GM12872 (cell line): ENCODE measurements around the gene SLC17A9.

Experiments
- CTCF ChIP-seq: IDR thresholded peaks from 3 replicates; pipeline ENCODE4 v1.5.1; 2011; ENCODE audit warnings: low read depth, mild to moderate bottlenecking, low read length, moderate library complexity; ENCODE audit not compliant: insufficient read depth

Gene SLC17A9

GRCh38 chr20:62962221-62962879, 9.8 kb downstream of the SLC17A9 start:
- no peak for TF ChIP-seq CTCF

GRCh38 chr20:62962891-62963613, 10.5 kb downstream of the SLC17A9 start:
- TF ChIP-seq CTCF = no peak

- TF ChIP-seq CTCF = no peak
Measured at GRCh38 chr20:62963614-62964397, 11.3 kb downstream of the SLC17A9 start.

- TF ChIP-seq CTCF = no peak
Measured at GRCh38 chr20:62964700-62965099, 12.2 kb downstream of the SLC17A9 start.

- TF ChIP-seq CTCF = no peak
Measured at GRCh38 chr20:62965363-62965771, 12.9 kb downstream of the SLC17A9 start.

GRCh38 chr20:62966212-62967148, 14.0 kb downstream of the SLC17A9 start:
- no peak for TF ChIP-seq CTCF

- no peak for TF ChIP-seq CTCF
Measured at GRCh38 chr20:62967149-62967501, 14.6 kb downstream of the SLC17A9 start.
